GM19099 (cell line): Measurements from ENCODE around the gene TBX10.

Experiments used
- POLR2A ChIP-seq: IDR thresholded peaks from 3 replicates; pipeline ENCODE4 v1.6.1; 2011; ENCODE audit warnings: low read depth; ENCODE audit not compliant: insufficient read length; ENCODE audit errors: extremely low read depth

Gene TBX10

GRCh38 chr11:67664696-67665540 is 25.4 kb upstream of the TBX10 start:
- TF ChIP-seq POLR2A, result no peak

GRCh38 chr11:67664213-67664585 is 24.6 kb upstream of the TBX10 start:
- no peak for TF ChIP-seq POLR2A

GRCh38 chr11:67663532-67664212 is 24.1 kb upstream of the TBX10 start:
- TF ChIP-seq POLR2A, result no peak

GRCh38 chr11:67662835-67663531 is 23.4 kb upstream of the TBX10 start:
- TF ChIP-seq POLR2A, result no peak

DNA sequence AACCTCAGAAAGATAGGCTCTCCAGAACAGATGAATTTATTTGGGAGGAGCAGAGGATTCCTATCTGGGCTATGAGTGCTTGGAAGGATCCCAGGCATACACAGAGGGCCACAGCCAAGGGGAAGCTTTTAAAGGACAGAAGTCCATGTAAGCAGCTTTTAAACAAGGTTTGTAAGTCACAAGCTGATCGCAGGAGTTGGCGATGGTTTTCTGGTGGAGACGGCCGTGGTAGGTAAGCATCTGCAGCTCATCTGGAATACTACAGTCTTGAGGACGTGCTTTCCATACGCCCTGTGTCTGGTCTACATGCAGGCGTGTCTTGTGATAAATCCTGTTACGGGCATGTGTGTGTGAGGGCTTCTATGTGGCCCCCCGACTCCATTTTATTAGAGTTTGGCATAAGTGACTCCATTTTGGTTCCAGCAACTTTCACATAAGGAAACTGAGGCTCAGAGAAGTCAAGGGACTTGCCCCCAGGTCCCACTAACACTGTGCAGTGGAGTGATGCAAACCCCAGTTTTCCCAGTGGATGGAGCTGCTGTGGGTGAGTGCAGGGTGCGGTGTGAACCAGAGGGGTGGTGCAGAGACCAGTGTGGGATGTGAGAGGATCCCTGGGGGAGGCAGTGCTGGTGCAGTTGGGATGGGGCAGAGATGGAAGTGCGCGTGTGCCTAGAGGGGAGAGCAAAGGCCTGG is 22.7 kb upstream of the TBX10 start:
- TF ChIP-seq POLR2A, result no peak

DNA sequence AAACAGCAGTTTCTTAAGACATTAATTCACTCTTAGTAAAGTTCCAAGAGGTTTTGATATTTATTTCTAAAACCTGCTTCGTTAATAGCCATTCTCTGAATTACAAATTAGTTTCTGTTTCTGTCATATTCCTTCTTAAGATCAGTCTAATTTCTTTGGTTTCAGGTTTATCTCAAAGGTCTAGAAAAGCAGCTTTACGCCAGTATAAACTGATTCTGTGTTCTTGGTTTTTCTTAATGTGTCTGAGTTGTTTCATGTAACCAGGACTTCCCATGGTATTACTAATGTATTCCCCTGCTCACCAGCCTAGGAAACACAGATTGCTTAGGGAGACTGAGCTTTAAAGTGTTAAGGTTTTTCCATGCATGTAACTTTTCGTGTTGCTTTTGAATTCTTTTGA is 17.7 kb upstream of the TBX10 start:
- no peak for TF ChIP-seq POLR2A

GRCh38 chr11:67656278-67656922 is 16.8 kb upstream of the TBX10 start:
- TF ChIP-seq POLR2A, result no peak

DNA sequence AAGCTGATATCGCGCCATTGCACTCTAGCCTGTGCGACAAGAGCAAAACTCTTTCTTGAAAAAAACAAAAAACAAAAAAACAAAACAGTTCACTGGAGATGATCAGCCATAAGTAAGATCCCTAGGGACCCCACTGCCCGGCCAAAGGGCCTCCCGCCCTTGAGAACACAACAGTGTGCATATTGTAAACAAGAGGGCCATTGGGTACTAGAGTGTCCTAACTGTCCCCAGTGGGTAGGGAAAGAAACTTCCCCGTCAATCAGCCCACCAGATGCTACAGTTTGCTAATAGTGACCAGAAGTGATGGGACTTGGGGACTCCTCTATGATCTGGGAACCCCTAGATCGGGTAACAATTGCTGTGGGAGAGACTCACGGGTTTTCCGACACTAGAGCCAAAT is 14.7 kb upstream of the TBX10 start:
- no peak for TF ChIP-seq POLR2A

GRCh38 chr11:67652965-67653845 is 13.6 kb upstream of the TBX10 start:
- no peak for TF ChIP-seq POLR2A

DNA sequence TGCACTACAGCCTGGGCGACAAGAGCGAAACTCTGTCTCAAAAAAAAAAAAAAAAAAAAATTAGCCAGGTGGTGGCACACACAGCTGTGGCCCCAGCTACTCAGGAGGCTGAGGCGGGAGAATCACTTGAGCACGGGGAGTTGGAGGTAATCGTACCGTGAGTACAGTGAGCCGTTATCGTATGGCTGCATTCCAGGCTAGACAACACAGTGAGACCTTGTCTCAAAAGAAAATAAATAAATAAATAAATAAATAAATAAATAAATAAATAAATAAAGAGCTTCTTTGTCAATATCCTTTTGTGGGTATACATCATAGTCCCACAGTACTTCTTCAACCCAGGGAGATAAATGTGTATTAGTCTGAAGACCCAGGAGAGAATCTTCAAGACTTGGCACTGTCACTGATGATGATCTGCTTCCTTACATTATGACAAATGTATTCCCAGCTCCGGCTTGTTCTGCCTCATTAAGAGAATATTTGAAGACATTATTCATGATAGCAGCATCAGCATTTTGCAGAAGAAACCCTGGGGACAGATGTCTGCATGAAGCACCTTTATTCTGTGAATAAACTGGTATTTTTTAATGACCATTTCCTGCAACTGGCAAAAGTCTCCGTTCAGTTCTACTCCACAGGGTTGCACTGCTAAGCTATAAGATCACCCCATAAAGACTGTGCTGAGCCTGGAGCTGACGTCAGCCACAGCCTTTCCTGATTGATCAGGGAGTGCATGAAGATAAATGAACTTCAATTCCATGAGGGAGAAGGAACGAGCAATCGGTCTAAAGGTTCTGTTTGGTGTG is 12.6 kb upstream of the TBX10 start:
- no peak for TF ChIP-seq POLR2A

DNA sequence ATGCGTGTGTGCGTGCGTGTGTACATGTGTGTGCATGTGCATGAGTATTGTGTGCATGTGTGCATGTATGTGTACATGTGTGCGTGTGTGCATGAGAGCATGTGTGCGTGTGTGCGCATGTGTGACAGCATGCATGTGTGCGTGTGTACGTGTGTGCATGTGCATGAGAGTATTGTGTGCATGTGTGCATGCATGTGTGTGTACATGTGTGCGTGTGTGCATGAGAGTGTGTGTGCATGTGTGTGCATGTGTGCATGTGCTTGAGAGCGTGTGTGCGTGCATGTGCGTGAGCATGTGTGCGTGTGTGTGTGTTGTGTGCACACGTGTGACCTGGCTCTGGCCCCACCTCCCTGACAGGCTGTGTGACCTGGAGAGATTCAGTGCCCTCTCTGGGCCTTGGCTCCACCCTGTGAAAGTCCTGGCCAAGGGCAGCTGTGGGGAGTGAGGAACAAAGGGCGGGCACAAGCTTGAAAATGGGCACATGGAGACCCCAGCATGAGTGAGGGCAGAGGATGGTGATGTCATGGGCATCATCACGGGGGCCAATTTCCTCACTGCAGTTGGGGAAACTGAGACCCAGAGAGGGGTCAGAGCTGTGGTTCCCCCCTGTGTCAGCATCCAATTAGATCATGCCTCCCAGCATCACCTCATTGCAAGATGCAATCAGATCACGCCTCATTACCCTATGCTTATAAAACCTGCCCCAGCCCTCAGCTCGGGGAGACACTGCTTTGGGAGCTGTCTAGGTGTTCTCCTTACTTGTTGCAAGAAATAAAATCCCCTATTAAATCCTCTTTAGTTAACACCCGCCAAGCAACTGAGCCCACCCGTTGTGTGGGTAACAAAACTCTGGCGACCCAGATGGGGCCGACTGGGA is 10.3 kb upstream of the TBX10 start:
- peak; percentile 66 for TF ChIP-seq POLR2A
